HEK293 (cell line): ENCODE data around the gene TRAPPC4.

Experiments
- BCL11B ChIP-seq: fragments of 450-650 bp; formaldehyde crosslinking; IDR thresholded peaks from 2 replicates; pipeline ENCODE4 v1.5.1; 2016; ENCODE audit warnings: low read depth, missing biosample characterization, missing genetic modification characterization
- EGR2 ChIP-seq: fragments of 450-650 bp; formaldehyde crosslinking; IDR thresholded peaks from 2 replicates; pipeline ENCODE4 v1.5.1; 2016; ENCODE audit warnings: low read depth, missing biosample characterization, missing genetic modification characterization
- KLF9 ChIP-seq: fragments of 450-650 bp; formaldehyde crosslinking; IDR thresholded peaks from 2 replicates; pipeline ENCODE4 v1.5.1; 2016; ENCODE audit warnings: missing biosample characterization, missing genetic modification characterization, low read depth
- MZF1 ChIP-seq: fragments of 450-650 bp; formaldehyde crosslinking; IDR thresholded peaks from 2 replicates; pipeline ENCODE4 v1.5.1; 2017; ENCODE audit warnings: missing biosample characterization, missing genetic modification characterization, borderline replicate concordance
- PRDM1 ChIP-seq: fragments of 450-650 bp; formaldehyde crosslinking; IDR thresholded peaks from 2 replicates; pipeline ENCODE4; 2016; ENCODE audit warnings: missing biosample characterization, missing genetic modification characterization
- SALL2 ChIP-seq: fragments of 450-650 bp; formaldehyde crosslinking; IDR thresholded peaks from 2 replicates; pipeline ENCODE4 v1.5.0; 2017; ENCODE audit warnings: missing biosample characterization, mild to moderate bottlenecking, missing genetic modification characterization, borderline replicate concordance
- SETDB1 ChIP-seq: IDR thresholded peaks from one replicate; pipeline ENCODE4 v1.6.1; 2017; ENCODE audit warnings: mild to moderate bottlenecking, low read length, moderate library complexity, mixed read lengths; ENCODE audit not compliant: insufficient read length
- SP7 ChIP-seq: fragments of 450-650 bp; formaldehyde crosslinking; IDR thresholded peaks from 2 replicates; pipeline ENCODE4 v1.5.1; 2016; ENCODE audit warnings: missing biosample characterization, missing genetic modification characterization
- ZBTB1 ChIP-seq: fragments of 450-650 bp; formaldehyde crosslinking; IDR thresholded peaks from 2 replicates; pipeline ENCODE4 v1.5.1; 2016; ENCODE audit warnings: missing biosample characterization, missing genetic modification characterization
- ZBTB48 ChIP-seq: fragments of 450-650 bp; formaldehyde crosslinking; IDR thresholded peaks from 2 replicates; pipeline ENCODE4 v1.5.1; 2016; ENCODE audit warnings: missing biosample characterization, missing genetic modification characterization
- ZBTB7A ChIP-seq: fragments of 450-650 bp; formaldehyde crosslinking; IDR thresholded peaks from 2 replicates; pipeline ENCODE4 v1.5.1; 2016; ENCODE audit warnings: low read depth, missing biosample characterization, missing genetic modification characterization
- ZBTB8A ChIP-seq: fragments of 450-650 bp; formaldehyde crosslinking; IDR thresholded peaks from 2 replicates; pipeline ENCODE4 v1.5.1; 2016; ENCODE audit warnings: missing biosample characterization, missing genetic modification characterization
- ZNF155 ChIP-seq: fragments of 450-650 bp; formaldehyde crosslinking; IDR thresholded peaks from 2 replicates; pipeline ENCODE4 v1.5.1; 2016; ENCODE audit warnings: missing biosample characterization, missing genetic modification characterization
- ZNF302 ChIP-seq: fragments of 450-650 bp; formaldehyde crosslinking; IDR thresholded peaks from 2 replicates; pipeline ENCODE4 v1.5.1; 2016; ENCODE audit warnings: missing biosample characterization, missing genetic modification characterization, low read depth
- ZNF366 ChIP-seq: fragments of 450-650 bp; formaldehyde crosslinking; conservative IDR thresholded peaks from 2 replicates; pipeline ENCODE4 v1.5.1; 2016; ENCODE audit warnings: missing biosample characterization, missing genetic modification characterization
- ZNF426 ChIP-seq: fragments of 450-650 bp; formaldehyde crosslinking; IDR thresholded peaks from 2 replicates; pipeline ENCODE4 v1.5.1; 2017; ENCODE audit warnings: missing biosample characterization, missing genetic modification characterization, mild to moderate bottlenecking, inconsistent platforms, moderate library complexity
- ZNF48 ChIP-seq: fragments of 450-650 bp; formaldehyde crosslinking; IDR thresholded peaks from 2 replicates; pipeline ENCODE4 v1.5.1; 2016; ENCODE audit warnings: missing biosample characterization, missing genetic modification characterization
- ZNF510 ChIP-seq: fragments of 450-650 bp; formaldehyde crosslinking; IDR thresholded peaks from 2 replicates; pipeline ENCODE4 v1.5.1; 2018; ENCODE audit warnings: mild to moderate bottlenecking, missing genetic modification characterization, missing biosample characterization; ENCODE audit not compliant: insufficient replicate concordance
- ZNF558 ChIP-seq: fragments of 450-650 bp; formaldehyde crosslinking; IDR thresholded peaks from 2 replicates; pipeline ENCODE4 v1.5.1; 2016; ENCODE audit warnings: missing biosample characterization, missing genetic modification characterization
- ZNF560 ChIP-seq: fragments of 450-650 bp; formaldehyde crosslinking; IDR thresholded peaks from 2 replicates; pipeline ENCODE4 v1.5.1; 2017; ENCODE audit warnings: missing biosample characterization, missing genetic modification characterization, borderline replicate concordance
- ZNF670 ChIP-seq: fragments of 450-650 bp; formaldehyde crosslinking; IDR thresholded peaks from 2 replicates; pipeline ENCODE4 v1.5.1; 2016; ENCODE audit warnings: missing biosample characterization, missing genetic modification characterization, low read depth
- ZNF701 ChIP-seq: fragments of 450-650 bp; formaldehyde crosslinking; IDR thresholded peaks from 2 replicates; pipeline ENCODE4 v1.5.1; 2016; ENCODE audit warnings: missing biosample characterization, missing genetic modification characterization
- ZNF843 ChIP-seq: fragments of 450-650 bp; formaldehyde crosslinking; IDR thresholded peaks from 2 replicates; pipeline ENCODE4 v1.5.1; 2016; ENCODE audit warnings: missing biosample characterization, missing genetic modification characterization
- ZSCAN23 ChIP-seq: fragments of 450-650 bp; formaldehyde crosslinking; IDR thresholded peaks from 2 replicates; pipeline ENCODE4 v1.5.1; 2016; ENCODE audit warnings: missing biosample characterization, missing genetic modification characterization
- ZSCAN30 ChIP-seq: fragments of 450-650 bp; IDR thresholded peaks from 2 replicates; pipeline ENCODE4 v1.5.1; 2018; ENCODE audit warnings: missing biosample characterization, mild to moderate bottlenecking, missing genetic modification characterization, moderate library complexity
- TF ChIP-seq, protein P1 (sequence below): fragments of 450-650 bp; formaldehyde crosslinking; IDR thresholded peaks from 2 replicates; pipeline ENCODE4 v1.5.1; 2017; ENCODE audit warnings: missing biosample characterization, missing genetic modification characterization
- TF ChIP-seq, protein P2 (sequence below): fragments of 450-650 bp; formaldehyde crosslinking; IDR thresholded peaks from 2 replicates; pipeline ENCODE4 v1.5.1; 2016; ENCODE audit warnings: missing biosample characterization, missing genetic modification characterization
- TF ChIP-seq, protein P3 (sequence below): fragments of 450-650 bp; formaldehyde crosslinking; IDR thresholded peaks from 2 replicates; pipeline ENCODE4 v1.5.1; 2016; ENCODE audit warnings: missing biosample characterization, missing genetic modification characterization
- TF ChIP-seq, protein P4 (sequence below): fragments of 450-650 bp; formaldehyde crosslinking; IDR thresholded peaks from 2 replicates; pipeline ENCODE4 v1.5.1; 2016; ENCODE audit warnings: missing biosample characterization, missing genetic modification characterization
- TF ChIP-seq, protein P5 (sequence below): fragments of 450-650 bp; formaldehyde crosslinking; IDR thresholded peaks from 2 replicates; pipeline ENCODE4 v1.5.1; 2016; ENCODE audit warnings: missing biosample characterization, missing genetic modification characterization

TRAPPC4 gene

DNA sequence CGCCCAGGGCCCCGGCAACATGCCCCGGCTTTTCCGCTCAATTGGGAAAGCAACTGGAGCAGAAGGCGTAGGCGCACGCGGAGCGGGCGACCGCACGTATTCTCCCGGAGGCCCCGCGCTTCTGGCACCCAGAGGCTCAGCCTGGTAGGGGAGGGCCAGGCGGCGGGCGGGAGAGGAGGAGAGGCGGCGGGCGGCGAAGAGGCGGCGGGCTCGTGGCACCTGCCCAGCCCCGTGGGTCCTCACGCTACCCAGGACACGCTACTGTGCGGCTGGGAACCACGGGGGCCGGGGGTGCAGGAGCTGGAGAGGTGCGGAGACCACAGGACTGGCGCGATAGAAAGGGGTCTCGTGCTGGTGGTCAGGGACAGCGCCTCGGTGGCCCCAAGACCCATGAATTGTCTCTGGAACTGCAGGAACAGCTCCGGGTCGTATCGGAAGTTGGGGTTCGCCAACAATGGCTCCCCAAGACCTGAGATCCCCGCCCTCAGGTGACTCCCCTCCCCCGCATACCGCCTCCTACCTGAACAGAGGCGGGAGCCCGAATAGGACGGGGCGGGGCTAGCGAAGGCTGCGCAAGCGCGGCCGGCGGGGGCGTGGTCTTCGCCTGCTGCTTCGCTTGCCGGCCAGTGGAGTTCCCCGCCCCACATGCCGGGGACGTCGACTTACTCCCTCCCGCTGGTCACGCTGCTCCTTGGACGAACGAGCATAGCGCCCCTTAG, 11.9 kb downstream of the TRAPPC4 start, which contains the start of gene SLC37A4 (continued):
- no peak for TF ChIP-seq ZNF670 (tag by site-specific recombination)
- TF ChIP-seq ZSCAN23 (tag by site-specific recombination): no peak
- TF ChIP-seq ZNF510 (tag by site-specific recombination): no peak
- TF ChIP-seq, protein P1, sequence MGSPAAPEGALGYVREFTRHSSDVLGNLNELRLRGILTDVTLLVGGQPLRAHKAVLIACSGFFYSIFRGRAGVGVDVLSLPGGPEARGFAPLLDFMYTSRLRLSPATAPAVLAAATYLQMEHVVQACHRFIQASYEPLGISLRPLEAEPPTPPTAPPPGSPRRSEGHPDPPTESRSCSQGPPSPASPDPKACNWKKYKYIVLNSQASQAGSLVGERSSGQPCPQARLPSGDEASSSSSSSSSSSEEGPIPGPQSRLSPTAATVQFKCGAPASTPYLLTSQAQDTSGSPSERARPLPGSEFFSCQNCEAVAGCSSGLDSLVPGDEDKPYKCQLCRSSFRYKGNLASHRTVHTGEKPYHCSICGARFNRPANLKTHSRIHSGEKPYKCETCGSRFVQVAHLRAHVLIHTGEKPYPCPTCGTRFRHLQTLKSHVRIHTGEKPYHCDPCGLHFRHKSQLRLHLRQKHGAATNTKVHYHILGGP (tag by site-specific recombination): no peak
- TF ChIP-seq BCL11B (tag by site-specific recombination): no peak
- TF ChIP-seq, protein P2, sequence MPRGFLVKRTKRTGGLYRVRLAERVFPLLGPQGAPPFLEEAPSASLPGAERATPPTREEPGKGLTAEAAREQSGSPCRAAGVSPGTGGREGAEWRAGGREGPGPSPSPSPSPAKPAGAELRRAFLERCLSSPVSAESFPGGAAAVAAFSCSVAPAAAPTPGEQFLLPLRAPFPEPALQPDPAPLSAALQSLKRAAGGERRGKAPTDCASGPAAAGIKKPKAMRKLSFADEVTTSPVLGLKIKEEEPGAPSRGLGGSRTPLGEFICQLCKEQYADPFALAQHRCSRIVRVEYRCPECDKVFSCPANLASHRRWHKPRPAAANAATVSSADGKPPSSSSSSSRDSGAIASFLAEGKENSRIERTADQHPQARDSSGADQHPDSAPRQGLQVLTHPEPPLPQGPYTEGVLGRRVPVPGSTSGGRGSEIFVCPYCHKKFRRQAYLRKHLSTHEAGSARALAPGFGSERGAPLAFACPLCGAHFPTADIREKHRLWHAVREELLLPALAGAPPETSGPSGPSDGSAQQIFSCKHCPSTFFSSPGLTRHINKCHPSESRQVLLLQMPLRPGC (tag by site-specific recombination): no peak
- no peak for TF ChIP-seq ZSCAN30
- TF ChIP-seq ZBTB7A (tag by site-specific recombination): no peak
- TF ChIP-seq ZNF48: no peak
- TF ChIP-seq, protein P3, sequence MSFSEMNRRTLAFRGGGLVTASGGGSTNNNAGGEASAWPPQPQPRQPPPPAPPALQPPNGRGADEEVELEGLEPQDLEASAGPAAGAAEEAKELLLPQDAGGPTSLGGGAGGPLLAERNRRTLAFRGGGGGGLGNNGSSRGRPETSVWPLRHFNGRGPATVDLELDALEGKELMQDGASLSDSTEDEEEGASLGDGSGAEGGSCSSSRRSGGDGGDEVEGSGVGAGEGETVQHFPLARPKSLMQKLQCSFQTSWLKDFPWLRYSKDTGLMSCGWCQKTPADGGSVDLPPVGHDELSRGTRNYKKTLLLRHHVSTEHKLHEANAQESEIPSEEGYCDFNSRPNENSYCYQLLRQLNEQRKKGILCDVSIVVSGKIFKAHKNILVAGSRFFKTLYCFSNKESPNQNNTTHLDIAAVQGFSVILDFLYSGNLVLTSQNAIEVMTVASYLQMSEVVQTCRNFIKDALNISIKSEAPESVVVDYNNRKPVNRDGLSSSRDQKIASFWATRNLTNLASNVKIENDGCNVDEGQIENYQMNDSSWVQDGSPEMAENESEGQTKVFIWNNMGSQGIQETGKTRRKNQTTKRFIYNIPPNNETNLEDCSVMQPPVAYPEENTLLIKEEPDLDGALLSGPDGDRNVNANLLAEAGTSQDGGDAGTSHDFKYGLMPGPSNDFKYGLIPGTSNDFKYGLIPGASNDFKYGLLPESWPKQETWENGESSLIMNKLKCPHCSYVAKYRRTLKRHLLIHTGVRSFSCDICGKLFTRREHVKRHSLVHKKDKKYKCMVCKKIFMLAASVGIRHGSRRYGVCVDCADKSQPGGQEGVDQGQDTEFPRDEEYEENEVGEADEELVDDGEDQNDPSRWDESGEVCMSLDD (tag by site-specific recombination): peak; percentile 91
- no peak for TF ChIP-seq PRDM1
- peak; percentile 61 for TF ChIP-seq SP7 (tag by site-specific recombination)
- no peak for TF ChIP-seq ZBTB1 (tag by site-specific recombination)
- no peak for TF ChIP-seq SALL2 (tag by site-specific recombination)
- no peak for TF ChIP-seq ZNF155 (tag by site-specific recombination)
- no peak for TF ChIP-seq ZNF426
- TF ChIP-seq, protein P4, sequence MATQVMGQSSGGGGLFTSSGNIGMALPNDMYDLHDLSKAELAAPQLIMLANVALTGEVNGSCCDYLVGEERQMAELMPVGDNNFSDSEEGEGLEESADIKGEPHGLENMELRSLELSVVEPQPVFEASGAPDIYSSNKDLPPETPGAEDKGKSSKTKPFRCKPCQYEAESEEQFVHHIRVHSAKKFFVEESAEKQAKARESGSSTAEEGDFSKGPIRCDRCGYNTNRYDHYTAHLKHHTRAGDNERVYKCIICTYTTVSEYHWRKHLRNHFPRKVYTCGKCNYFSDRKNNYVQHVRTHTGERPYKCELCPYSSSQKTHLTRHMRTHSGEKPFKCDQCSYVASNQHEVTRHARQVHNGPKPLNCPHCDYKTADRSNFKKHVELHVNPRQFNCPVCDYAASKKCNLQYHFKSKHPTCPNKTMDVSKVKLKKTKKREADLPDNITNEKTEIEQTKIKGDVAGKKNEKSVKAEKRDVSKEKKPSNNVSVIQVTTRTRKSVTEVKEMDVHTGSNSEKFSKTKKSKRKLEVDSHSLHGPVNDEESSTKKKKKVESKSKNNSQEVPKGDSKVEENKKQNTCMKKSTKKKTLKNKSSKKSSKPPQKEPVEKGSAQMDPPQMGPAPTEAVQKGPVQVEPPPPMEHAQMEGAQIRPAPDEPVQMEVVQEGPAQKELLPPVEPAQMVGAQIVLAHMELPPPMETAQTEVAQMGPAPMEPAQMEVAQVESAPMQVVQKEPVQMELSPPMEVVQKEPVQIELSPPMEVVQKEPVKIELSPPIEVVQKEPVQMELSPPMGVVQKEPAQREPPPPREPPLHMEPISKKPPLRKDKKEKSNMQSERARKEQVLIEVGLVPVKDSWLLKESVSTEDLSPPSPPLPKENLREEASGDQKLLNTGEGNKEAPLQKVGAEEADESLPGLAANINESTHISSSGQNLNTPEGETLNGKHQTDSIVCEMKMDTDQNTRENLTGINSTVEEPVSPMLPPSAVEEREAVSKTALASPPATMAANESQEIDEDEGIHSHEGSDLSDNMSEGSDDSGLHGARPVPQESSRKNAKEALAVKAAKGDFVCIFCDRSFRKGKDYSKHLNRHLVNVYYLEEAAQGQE: peak; percentile 57
- 0 out of 2 replicates have a peak, but pooled peaks have one; percentile 20 for TF ChIP-seq ZBTB48 (tag by site-specific recombination)
- TF ChIP-seq SETDB1: no peak
- no peak for TF ChIP-seq ZNF558 (tag by site-specific recombination)
- no peak for TF ChIP-seq ZNF560 (tag by site-specific recombination)
- no peak for TF ChIP-seq MZF1 (tag by site-specific recombination)
- peak; percentile 88 for TF ChIP-seq KLF9 (tag by site-specific recombination)
- TF ChIP-seq, protein P5, sequence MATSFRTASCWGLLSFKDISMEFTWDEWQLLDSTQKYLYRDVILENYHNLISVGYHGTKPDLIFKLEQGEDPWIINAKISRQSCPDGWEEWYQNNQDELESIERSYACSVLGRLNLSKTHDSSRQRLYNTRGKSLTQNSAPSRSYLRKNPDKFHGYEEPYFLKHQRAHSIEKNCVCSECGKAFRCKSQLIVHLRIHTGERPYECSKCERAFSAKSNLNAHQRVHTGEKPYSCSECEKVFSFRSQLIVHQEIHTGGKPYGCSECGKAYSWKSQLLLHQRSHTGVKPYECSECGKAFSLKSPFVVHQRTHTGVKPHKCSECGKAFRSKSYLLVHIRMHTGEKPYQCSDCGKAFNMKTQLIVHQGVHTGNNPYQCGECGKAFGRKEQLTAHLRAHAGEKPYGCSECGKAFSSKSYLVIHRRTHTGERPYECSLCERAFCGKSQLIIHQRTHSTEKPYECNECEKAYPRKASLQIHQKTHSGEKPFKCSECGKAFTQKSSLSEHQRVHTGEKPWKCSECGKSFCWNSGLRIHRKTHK: no peak
- peak; percentile 91 for TF ChIP-seq EGR2 (tag by site-specific recombination)
- TF ChIP-seq ZNF843 (tag by site-specific recombination): no peak
- no peak for TF ChIP-seq ZNF302 (tag by site-specific recombination)
- TF ChIP-seq ZNF366 (tag by site-specific recombination): no peak
- no peak for TF ChIP-seq ZNF701 (tag by site-specific recombination)
- TF ChIP-seq ZBTB8A (tag by site-specific recombination): peak; percentile 82
